CD4-positive, alpha-beta T cell treated with Interferon alpha-2 for 1 hour (primary cell): ENCODE data around the gene PROX1.
"Not testable (repeated sequence)": the region's sequence is repeated elsewhere in the genome, so short reads cannot be mapped to it uniquely, and the experiment has no call there.

Source experiments
- DNase-seq, 2 donors: peaks; one replicate each; pipeline ENCODE4 v3.0.0-alpha.2; 2020 to 2022

The PROX1 gene

DNA sequence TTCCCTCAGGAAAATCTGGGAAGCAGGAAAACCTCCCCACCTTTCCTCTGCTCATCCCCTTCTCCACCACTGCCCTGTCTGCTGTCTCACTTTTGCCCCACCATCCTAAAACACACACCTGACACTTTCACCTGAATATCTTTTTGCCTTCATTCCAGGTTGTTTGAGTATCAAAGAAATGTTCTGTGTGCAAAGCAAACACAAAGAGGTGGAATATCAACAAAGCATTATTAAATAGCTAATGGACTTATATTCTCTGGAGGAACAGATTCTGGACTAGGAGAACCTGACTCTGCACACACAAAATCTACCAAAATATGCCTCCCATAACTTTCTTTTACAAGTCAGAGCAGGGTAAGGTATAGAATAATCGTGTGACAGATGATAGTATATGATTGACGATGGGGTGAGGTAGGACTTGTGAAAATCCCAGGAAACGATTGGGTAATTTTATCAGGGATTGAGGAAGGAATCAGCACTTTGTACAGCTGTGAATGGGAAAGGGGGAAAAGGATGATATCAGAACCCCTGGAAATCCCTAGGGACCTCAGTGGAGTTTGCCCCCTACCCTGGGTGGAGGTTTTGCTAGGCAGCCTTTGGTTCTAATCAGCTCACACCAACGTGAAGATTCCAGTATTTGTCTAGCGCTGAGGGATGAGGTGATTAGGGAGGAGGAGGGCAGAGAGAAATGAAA, 87.7 kb downstream of the PROX1 start:
- no peak for DNase-seq

DNA sequence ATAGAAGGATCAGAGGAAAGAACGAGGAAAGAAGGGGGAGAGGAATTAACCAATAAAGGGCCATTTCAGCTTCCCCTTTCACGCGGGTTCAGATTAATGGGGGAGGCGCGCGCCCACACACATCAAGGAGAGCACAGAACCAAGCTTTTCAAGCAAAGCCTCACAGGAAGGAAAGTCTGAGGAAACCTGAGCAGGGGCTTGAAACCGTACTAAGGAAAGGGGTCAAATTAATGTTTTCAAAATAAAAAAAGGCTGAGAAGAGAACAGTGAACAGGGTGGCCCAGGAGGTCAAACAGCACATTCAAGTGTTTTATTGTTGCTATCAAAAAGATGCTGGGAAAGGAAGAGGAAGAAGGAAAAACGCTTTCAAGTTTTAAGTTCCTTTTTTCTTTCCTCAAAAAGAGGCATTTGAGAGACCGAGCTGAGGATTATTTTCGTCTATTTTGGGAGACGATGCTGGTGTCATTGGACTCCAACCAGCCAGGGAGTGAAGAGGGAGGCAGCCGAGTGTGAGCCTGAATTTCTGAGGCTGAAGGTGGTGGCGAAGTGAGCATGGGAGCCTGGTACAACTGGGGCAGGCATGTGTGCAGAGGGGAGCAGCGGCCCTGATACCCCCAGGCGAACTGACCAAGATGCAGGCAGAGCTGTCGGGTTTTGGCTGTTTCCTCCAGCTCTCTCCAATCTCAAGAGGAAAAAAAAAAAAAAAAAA, 88.4 kb downstream of the PROX1 start:
- no peak for DNase-seq

DNA sequence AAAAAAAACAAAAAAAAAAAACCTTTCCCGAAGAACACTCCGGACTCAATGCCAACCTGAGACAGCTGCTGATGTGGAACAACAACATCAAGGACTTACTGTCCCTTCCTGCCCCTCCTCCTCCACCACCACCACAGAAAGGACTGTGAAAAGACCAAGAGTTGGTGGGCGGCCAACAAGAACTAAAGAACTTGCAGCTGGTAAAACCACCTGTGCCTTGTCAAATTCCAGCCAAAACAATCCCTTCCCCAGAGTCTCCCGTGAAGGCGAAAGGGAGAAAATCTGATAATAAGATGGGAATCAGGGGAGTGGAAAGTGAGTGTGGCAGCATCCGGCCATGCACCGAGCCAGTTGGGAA, 88.9 kb downstream of the PROX1 start:
- DNase-seq: no peak

DNA sequence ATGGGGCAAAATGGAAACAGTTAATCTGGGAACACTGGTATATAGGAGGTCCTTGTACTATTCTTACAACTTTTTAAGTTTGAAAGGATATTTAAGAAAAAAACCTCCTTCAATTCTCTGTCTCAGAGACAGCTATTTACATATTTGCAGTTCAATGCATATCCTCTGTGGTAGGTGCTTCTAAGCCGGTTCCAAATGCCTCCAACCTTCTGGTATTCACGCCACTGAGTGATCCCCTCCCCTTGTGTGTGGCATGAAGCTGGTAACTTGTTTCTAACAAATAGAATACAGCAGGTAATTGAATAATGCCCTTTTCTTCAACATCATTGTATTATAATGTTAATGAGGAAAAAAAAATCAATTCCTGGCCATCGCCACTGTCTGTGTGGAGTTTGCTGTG, 91.2 kb downstream of the PROX1 start:
- no peak for DNase-seq

DNA sequence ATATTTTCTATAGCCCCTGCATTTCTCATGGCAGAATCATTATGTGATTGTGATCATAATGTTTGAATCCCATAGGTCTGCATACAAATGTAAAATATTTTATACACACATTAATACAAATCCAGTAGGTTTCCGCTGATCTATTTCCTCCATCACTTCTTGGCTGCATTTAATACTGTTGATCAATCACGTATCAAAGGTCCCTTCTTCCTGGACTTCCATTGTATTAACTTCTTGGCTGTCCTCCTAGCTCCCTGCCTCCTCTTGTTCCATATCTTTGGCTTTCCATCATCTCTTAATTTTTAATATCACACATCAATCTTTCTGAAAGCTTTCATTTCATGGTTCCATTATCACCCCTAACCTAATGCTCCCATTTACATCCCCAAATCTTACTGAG, 97.6 kb downstream of the PROX1 start:
- DNase-seq: no peak

DNA sequence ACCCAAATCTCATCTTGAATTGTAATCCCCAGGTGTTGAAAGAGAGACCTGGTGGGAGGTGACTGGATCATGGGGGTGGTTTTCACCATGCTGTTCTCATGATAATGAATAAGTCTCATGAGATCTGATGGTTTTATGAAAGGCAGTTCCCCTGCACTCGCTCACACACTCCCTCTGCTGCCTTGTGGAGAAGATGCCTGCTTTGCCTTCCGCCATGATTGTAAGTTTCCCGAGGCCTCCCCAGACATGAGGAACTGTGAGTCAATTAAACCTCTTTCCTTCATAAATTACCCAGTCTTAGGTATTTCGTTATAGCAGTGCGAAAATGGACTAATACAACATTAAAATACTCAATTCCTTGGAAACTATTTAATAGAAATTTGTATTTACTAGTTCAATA, 99.2 kb downstream of the PROX1 start:
- DNase-seq: no peak

DNA sequence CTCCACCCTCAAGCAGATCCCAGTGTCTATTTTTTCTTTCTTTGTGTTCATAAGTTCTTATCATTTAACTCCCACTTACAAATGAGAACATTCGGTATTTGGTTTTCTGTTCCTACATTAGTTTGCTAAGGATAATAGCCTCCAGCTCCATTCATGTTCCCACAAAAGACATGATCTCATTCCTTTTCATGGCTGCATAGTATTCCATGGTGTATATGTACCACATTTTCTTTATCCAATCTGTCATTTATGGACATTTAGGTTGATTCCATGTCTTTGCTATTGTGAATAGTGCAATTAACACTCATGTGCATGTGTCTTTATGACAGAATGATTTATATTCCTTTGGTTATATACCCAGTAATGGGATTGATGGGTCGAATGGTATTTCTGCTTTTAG, 101.2 kb downstream of the PROX1 start:
- DNase-seq: not testable (repeated sequence)
